Measurements from ENCODE around the gene TSPAN19.

Gene TSPAN19

DNA sequence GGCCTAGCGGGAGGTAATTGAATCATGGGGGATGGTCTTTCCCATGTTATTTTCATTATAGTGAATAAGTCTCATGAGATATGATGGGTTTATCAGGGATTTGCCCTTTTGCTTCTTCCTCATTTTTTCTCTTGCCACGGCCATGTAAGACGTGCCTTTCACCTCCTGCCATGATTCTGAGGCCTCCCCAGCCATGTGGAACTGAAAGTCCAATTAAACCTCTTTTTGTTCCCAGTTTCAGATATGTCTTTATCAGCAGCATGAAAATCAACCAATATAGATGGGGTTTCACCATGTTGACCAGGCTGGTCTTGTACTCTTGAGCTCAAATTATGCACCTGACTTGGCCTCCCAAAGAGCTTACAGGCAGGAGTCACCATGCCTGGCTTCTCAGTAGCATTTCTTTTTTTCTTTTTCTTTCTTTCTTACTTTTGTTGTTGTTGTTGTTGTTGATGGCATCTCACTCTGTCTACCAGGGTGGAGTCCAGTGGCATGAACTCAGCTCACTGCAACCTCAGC lies 33.2 kb downstream of the TSPAN19 start:
- no peak overlapping the region for H3K4me3 ChIP-seq (ENCODE audit: low read depth, low read length)

DNA sequence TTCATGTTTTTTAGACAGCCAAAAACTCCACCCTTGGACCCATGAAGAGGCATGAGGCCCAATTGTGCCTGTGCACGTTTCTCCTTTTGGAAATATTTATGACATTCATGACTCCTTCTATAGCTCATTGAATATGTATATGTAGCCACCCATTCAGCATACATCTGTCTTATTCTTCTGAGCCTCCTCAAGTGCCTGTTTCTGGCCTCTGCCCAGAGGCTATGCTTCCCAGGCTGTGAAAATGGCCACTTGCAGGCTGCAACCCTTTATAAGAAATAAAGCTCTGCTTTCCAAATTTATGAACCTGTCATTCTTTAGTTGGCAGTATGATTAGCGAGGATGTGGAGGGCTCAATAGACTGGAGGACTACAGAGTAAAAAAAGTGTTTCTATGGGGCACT lies 35.3 kb downstream of the TSPAN19 start:
- H3K4me3 ChIP-seq (ENCODE audit: low read depth, low read length), result no peak overlapping the region

DNA sequence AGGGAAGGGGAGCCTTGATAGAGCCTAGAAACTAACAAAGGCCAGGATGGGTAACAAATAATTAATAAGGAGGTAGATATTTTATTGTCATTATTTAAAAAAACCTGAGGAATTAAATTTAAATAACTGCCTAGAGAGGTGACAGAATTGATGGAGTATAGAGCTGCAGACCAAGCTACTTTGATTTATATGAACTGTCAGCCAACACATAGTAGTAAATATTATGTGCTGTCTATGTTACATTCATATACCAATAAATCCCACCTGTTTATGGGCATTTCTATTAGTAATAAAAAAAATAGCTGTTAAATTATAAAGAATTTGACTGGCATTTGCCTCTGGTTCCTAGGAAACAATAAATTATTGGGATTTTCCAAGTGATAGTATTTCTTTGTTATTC lies 37.7 kb downstream of the TSPAN19 start:
- no peak overlapping the region for H3K4me3 ChIP-seq (ENCODE audit: low read depth, low read length)

DNA sequence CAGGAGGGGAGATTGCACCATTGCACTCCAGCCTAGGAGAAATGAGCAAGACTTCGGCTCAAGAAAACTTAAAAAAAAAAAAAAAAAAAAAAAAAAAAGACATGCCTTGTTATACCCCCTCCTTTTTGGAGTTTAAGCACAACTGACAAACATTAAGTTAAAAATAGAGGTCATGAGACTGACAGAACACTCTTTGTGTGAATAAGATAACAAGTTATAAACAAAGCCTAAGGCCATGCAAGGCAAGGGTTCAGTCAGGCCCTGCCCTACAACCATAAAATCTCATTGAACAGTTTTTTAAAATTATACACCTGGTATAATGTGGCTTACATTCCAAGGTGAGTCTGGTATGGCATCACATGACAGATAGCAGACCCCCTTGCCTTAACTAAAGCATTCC lies 39.3 kb downstream of the TSPAN19 start:
- H3K4me3 ChIP-seq (ENCODE audit: low read depth, low read length), result no peak overlapping the region

DNA sequence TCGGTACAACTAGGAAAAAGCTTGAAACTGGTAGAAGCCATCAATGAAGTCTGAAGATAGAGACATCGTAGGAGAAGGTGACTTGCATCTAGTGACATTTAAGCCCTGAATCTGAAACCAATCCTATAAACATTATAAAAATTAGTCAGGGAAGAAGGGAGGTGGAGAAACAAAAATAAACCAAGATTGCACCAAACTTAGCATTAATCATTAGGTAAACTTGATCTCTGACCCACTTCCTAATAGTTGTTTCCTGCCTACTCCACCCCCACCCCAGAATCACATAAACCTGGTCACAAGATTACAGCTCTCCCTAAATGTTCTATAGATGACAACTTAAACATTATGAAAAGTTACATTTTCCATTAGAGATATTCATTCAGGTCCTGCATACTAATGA lies 40.4 kb downstream of the TSPAN19 start:
- H3K4me3 ChIP-seq (ENCODE audit: low read depth, low read length), result no peak overlapping the region

DNA sequence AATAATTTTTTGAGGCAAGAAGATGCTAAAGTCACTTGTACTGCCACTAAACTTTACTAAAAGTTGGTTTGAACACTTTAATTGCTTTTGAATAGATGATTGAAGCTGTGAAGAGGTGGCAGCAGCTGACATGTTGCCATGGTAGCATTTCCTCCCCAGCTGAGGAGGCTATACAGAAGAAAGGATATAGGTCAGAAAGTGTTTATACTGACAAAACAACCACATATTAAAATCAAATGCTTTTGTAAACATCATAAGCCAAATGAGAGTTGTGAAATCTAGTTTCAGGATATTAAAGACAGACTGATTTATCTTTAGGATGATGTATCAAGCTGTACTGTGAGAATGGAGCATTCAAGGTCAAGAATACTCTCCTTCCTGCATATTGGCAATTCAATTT lies 41.7 kb downstream of the TSPAN19 start:
- no peak overlapping the region for H3K4me3 ChIP-seq (ENCODE audit: low read depth, low read length)

DNA sequence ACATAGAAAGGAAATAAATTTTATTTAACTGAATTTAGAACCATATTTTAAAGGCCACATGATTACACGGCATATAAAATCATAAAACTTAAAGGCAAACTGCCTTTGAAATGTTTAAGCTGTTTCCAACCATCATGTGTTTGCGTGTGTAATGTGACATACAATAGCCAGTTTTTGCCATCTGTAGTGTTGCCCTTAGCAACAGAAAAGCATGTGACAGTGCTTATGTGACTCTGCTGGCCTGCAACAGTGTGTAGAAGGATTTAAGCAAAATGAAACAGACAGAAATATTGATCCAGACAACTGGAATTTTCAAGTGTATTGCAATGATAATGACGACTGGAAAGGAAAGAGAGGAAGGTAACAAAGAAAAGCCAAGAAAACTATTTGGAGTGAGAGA lies 49.5 kb downstream of the TSPAN19 start:
- H3K4me3 ChIP-seq (ENCODE audit: low read depth, low read length), result no peak overlapping the region

DNA sequence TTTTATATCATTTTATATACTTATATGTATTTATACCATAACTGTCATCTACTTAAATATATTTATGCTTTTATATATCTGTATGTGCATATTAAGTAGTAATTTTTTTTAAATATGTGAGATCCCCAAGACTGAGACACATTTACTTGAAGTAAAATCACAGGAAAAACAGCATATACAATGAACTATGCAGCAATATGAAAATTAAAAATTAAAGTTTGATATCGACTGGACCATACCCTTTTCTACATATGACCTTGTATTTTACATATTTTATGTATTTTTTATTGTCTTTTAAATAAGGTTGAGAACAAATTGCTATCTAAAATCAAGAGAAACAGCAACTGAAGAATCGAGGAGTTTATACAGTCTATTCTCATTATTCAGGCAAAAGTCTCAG lies 50.0 kb downstream of the TSPAN19 start:
- no peak overlapping the region for H3K4me3 ChIP-seq (ENCODE audit: low read depth, low read length)

DNA sequence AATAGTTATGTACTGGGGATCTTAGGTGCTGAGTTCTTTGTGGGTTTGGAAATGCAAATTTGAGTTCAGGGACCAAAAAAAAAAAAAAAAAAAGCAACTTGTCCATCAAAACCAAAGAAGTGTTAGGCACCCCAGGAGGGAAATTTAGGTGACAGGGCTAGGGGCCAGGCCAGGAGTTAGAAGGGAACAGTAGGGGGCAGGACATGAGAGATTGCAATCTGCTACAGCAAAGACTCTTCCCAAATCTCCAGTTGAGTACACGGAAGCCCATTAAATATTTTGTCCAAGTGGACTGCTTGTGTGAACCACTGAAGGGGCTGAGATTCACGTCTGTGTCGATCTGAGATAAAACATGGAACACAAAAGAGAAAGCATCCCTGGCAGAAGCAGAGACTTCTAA lies 52.8 kb downstream of the TSPAN19 start:
- no peak overlapping the region for H3K4me3 ChIP-seq (ENCODE audit: low read depth, low read length)

DNA sequence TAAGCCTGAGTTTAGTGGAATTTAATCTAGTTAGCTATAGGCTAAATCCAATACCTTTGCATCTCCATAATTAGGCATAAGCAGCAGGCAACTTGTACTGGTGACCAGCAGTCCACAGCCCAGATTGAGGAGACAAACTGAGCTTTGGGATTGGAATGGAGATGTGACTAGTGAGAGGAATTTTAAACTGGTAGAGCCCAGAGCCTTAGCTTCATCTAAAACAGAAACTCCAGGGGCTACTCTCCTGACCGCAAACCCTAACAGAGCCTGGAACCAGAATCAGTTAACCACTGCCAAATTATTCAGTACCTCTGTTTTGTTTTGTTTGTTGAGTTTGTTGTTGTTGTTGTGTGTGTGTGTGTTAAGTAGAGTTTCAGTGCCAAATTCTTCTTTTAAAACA lies 53.2 kb downstream of the TSPAN19 start:
- H3K4me3 ChIP-seq (ENCODE audit: low read depth, low read length), result no peak overlapping the region

DNA sequence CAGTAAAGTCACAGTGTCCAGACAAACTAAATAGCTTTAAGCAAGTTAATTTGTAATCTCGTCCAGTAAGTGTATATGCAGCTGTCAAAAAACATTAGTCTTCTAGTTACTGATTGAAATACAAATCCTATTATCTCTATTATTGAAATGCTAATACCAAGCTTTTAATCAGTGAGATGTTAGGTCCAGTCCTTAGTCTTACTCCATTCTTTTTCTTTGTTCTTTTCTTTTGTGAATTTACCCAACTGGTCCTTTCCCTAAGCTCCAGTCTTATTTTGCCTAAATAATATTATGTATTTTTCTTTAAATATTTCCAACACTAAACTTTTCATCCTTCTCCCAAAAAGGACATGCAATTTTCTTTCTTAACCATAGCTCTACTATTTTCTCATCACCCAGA lies 57.2 kb downstream of the TSPAN19 start:
- H3K4me3 ChIP-seq (ENCODE audit: low read depth, low read length), result no peak overlapping the region

DNA sequence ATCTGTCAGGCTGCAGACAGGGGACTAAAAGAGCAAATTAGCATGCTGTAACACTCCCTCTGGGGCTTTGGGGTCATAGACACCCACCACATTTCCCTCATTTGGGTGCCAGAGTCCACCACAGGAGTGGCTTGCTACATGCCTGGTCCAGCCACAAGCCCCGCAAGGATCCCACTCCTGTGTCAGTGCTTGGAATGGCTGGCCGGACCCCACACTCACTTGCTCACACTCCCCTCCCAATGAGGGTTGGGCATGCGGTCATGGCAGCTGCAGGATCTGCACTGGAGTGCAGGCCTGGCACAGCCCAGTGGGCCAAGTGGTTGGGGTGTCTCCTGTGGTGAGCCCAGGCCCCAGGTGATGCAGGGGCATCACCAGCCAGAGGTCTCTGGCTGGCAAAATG lies 59.9 kb downstream of the TSPAN19 start:
- no peak overlapping the region for H3K4me3 ChIP-seq (ENCODE audit: low read depth, low read length)

DNA sequence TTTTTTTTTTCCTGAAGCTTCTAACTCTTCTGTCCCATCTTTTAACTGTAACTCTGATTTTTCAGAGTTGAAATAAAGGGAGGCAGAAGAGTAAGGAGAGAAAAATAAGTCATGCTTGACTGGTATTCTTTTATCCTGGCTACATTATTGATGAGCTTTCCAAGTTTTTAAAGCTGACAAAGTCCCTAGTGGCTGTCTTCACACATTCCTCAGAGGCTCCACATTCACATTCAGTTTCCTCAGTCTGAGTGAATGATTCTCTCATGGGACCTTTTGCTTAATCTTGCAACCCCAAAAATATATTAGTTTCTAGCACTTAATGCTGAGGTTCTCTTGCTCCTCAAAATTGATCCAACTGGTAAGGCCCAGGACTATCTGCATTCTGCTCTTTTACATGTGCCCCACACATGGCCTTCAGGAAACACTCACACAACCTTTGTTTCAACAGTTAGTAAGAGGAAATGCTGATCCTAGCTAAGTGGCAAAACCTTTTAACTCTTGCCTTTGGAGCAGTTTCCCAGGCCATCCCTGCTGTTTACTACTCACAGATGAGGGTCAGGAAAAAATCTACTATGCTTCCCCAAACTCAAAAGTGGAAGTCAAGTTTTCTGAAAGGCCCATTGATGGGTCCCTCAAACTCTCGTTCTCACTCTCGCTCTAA lies 61.8 kb downstream of the TSPAN19 start:
- no peak overlapping the region for H3K4me3 ChIP-seq (ENCODE audit: low read depth, low read length)

DNA sequence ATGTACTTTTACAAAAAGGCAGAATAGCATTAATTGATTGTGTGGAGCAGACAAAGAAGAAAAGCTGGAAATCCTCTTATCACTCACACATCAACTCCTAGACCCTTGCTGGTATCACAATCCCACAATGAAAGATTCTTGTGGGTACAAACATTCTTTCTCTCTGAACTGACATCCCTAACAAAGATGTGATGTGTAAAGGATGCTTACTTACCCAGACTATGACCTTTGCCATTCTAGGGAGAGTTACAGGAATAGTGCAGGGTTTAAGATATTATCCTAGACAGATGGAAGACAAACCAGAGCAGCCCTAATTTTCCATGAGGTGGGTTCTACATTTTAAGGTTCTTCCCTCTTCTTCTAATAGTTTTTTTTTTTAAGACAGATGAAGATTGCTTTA lies 63.1 kb downstream of the TSPAN19 start:
- H3K4me3 ChIP-seq (ENCODE audit: low read depth, low read length), result no peak overlapping the region

DNA sequence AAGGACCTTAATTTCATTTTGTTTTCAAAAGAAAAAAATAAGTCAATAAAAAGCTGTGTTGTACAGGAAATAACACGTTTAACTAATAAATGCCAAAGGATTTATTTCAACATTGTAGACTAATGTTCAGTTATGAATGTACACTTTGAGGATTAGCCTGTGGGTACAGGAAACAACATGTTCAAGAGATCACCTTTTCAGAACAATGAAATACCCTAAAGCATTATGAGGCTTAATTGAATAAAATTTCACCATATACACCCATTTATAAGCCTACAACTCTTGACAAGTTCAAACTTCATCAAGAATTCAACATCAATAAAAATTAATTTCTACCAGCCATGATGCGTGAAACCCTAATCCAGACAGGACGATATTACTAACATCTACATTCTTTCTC lies 66.9 kb downstream of the TSPAN19 start:
- no peak overlapping the region for H3K4me3 ChIP-seq (ENCODE audit: low read depth, low read length)
